Measurements from ENCODE around the gene OR10A6.

- TF ChIP-seq GATA2 (IDR thresholded peaks at IDR 0.05; ENCODE audit: low read depth, low read length), result no peak
- no peak for TF ChIP-seq GATA3 (IDR thresholded peaks at IDR 0.05; ENCODE audit: low read depth, low read length)
Observed at GRCh38 chr11:7971846-7972245, 40.8 kb upstream of the OR10A6 start.
